CD4-positive, alpha-beta memory T cell (primary cell): ENCODE results near the gene OAT. TPM values are rescaled to one million over a fixed set of nuclear protein-coding genes. Genes with fewer than 3 reads are reported as not detected.

Source experiments
- CTCF ChIA-PET: fragments of 350-600 bp; sonication (Branson Sonifier 250); formaldehyde crosslinking; loops from one replicate; lab custom pipeline; 2021; ENCODE audit warnings: inconsistent platforms; ENCODE audit not compliant: partially characterized antibody; lab: Charles Lee
- POLR2A ChIA-PET: fragments of 350-600 bp; sonication (Branson Sonifier 250); formaldehyde crosslinking; loops from one replicate; lab custom pipeline; 2021; ENCODE audit not compliant: partially characterized antibody; lab: Charles Lee
- DNase-seq, 5 donors: peaks; one replicate each; pipeline versions ENCODE4 v3.0.0 to v3.0.0-alpha.2; 2020 to 2022; ENCODE audit warnings: mixed read lengths in 1 of 5
- H3K27ac ChIP-seq: one replicate; pipeline ENCODE4 v1.7.0; 2013; ENCODE audit warnings: low read depth, low read length
- H3K27me3 ChIP-seq: 2 replicates; pipeline ENCODE4 v1.7.0; 2013; ENCODE audit warnings: mild to moderate bottlenecking, low read length, moderate library complexity; ENCODE audit not compliant: insufficient read depth
- H3K36me3 ChIP-seq: 2 replicates; pipeline ENCODE4 v1.7.0; 2013; ENCODE audit warnings: mild to moderate bottlenecking, low read length, moderate library complexity; ENCODE audit not compliant: insufficient read depth
- H3K4me1 ChIP-seq: 2 replicates; pipeline ENCODE4 v1.7.0; 2013; ENCODE audit warnings: mild to moderate bottlenecking, low read length, moderate library complexity; ENCODE audit not compliant: insufficient read depth
- H3K4me3 ChIP-seq, 2 donors: one replicate each; pipeline ENCODE4 v1.7.0; 2013; ENCODE audit warnings: low read length in 2 of 2, mild to moderate bottlenecking in 1 of 2
- H3K9me3 ChIP-seq, 2 donors: one replicate each; pipeline ENCODE4 v1.7.0; 2013; ENCODE audit warnings: low read length in 2 of 2, control low read depth in 1 of 2; ENCODE audit not compliant: control insufficient read depth in 1 of 2
- H3K27ac Mint-ChIP-seq, 7 donors: one replicate each; pipeline ENCODE4 v1.8.0; 2020 to 2021; ENCODE audit warnings: mixed read lengths in 7 of 7, mild to moderate bottlenecking in 6 of 7, inconsistent platforms in 3 of 7, moderate library complexity in 3 of 7
- H3K27me3 Mint-ChIP-seq, 2 donors: one replicate each; pipeline ENCODE4 v1.8.0; 2020 to 2021; ENCODE audit warnings: mixed read lengths in 2 of 2
- H3K36me3 Mint-ChIP-seq, 2 donors: one replicate each; pipeline ENCODE4 v1.8.0; 2020 to 2021; ENCODE audit warnings: mixed read lengths in 2 of 2, inconsistent platforms in 1 of 2, mild to moderate bottlenecking in 1 of 2
- H3K4me1 Mint-ChIP-seq, 4 donors: one replicate each; pipeline ENCODE4 v1.8.0; 2020 to 2021; ENCODE audit warnings: mixed read lengths in 4 of 4, mild to moderate bottlenecking in 1 of 4
- H3K4me3 Mint-ChIP-seq, 8 donors: one replicate each; pipeline ENCODE4 v1.8.0; 2020 to 2021; ENCODE audit warnings: mixed read lengths in 8 of 8, mild to moderate bottlenecking in 7 of 8, moderate library complexity in 6 of 8, inconsistent platforms in 3 of 8
- H3K9me3 Mint-ChIP-seq, 8 donors: one replicate each; pipeline ENCODE4 v1.8.0; 2020 to 2021; ENCODE audit warnings: mixed read lengths in 8 of 8, mild to moderate bottlenecking in 5 of 8, inconsistent platforms in 3 of 8, moderate library complexity in 1 of 8
- intact Hi-C: fragments of 100-400 bp; cut with micrococcal nuclease; formaldehyde crosslinking; loops from one replicate; pipeline ENCODE4 v1.15.1; 2023
- polyA plus RNA-seq, 2 donors: library from polyadenylated mRNA; unstranded; fragments of 300-500 nt; fragmentation: Illumina TruSeq; gene quantifications; one replicate each; pipeline ENCODE4 v1.2.3, GENCODE V29; 2021
- total RNA-seq, 2 experiments: library from RNA; stranded (reverse); gene quantifications; one replicate each; pipeline ENCODE4 v1.2.3, GENCODE V29; 2021

Gene OAT
- total and polyA plus RNA-seq, 4 experiments from 2014 or later: 34.8 to 80.4 (median 51.0) TPM

- H3K9me3 Mint-ChIP-seq: no peaks in the 10 kb centered on the region
- H3K4me1 ChIP-seq: no peaks in the 10 kb centered on the region
- ChIA-PET CTCF (no interaction called here), POLR2A (no interaction called here)
- H3K9me3 ChIP-seq: no peaks in the 10 kb centered on the region
- H3K36me3 ChIP-seq: no peaks in the 10 kb centered on the region
- H3K27ac Mint-ChIP-seq: no peak overlapping the region
- DNase-seq: no peak
- no peaks in the 10 kb centered on the region for H3K27me3 ChIP-seq
- H3K4me1 Mint-ChIP-seq: no peaks in the 10 kb centered on the region
- H3K36me3 Mint-ChIP-seq: no peaks in the 10 kb centered on the region
- H3K4me3 ChIP-seq: no peak overlapping the region
- no peak overlapping the region for H3K27ac ChIP-seq
- peaks cover 6 to 8% of the 10 kb centered on the region in 2 donors for H3K27me3 Mint-ChIP-seq
- H3K4me3 Mint-ChIP-seq: no peak overlapping the region
- intact Hi-C loops: no loop called here
These were observed 11.4 kb upstream of the OAT start for GRCh38 chr10:124430077-124430476.

GRCh38 chr10:124429576-124429975, 10.9 kb upstream of the OAT start:
- Histone ChIP-seq H3K27ac (no peak overlapping the region), H3K9me3 (no peaks in the 10 kb centered on the region), H3K27me3 (no peaks in the 10 kb centered on the region), H3K4me3 (no peak overlapping the region), H3K4me1 (no peaks in the 10 kb centered on the region), H3K36me3 (no peaks in the 10 kb centered on the region)
- ChIA-PET CTCF (no interaction called here), POLR2A (no interaction called here)
- Mint-ChIP-seq H3K4me3 (no peak overlapping the region), H3K9me3 (no peaks in the 10 kb centered on the region), H3K36me3 (no peaks in the 10 kb centered on the region), H3K27ac (no peak overlapping the region), H3K4me1 (no peaks in the 10 kb centered on the region), H3K27me3 (peaks cover 6 to 8% of the 10 kb centered on the region in 2 donors)
- DNase-seq: no peak
- intact Hi-C loops: no loop called here

- Mint-ChIP-seq H3K27ac (no peak overlapping the region), H3K9me3 (no peaks in the 10 kb centered on the region), H3K4me1 (no peaks in the 10 kb centered on the region), H3K4me3 (no peak overlapping the region), H3K36me3 (no peaks in the 10 kb centered on the region), H3K27me3 (peaks cover 11 to 15% of the 10 kb centered on the region in 2 donors)
- no peaks in the 10 kb centered on the region for H3K27me3 ChIP-seq
- no peak for DNase-seq
- H3K4me1 ChIP-seq: no peaks in the 10 kb centered on the region
- POLR2A ChIA-PET: no interaction called here
- CTCF ChIA-PET: interaction anchor here (1.8 kb wide), 1 partner anchor 25 kb away, joined by 5 read pairs; no protein-coding TSS in a partner anchor
- H3K9me3 ChIP-seq: no peaks in the 10 kb centered on the region
- intact Hi-C loops: no loop called here
- no peak overlapping the region for H3K4me3 ChIP-seq
- no peaks in the 10 kb centered on the region for H3K36me3 ChIP-seq
- H3K27ac ChIP-seq: no peak overlapping the region
These were observed 9.6 kb upstream of the OAT start for GRCh38 chr10:124428207-124428777.

- no peaks in the 10 kb centered on the region for H3K9me3 ChIP-seq
- no peaks in the 10 kb centered on the region for H3K9me3 Mint-ChIP-seq
- H3K4me1 ChIP-seq: no peaks in the 10 kb centered on the region
- intact Hi-C loops: no loop called here
- no peaks in the 10 kb centered on the region for H3K4me1 Mint-ChIP-seq
- H3K27me3 ChIP-seq: no peaks in the 10 kb centered on the region
- no peak overlapping the region for H3K27ac Mint-ChIP-seq
- H3K36me3 Mint-ChIP-seq: no peaks in the 10 kb centered on the region
- ChIA-PET CTCF (no interaction called here), POLR2A (no interaction called here)
- H3K4me3 Mint-ChIP-seq: no peak overlapping the region
- H3K4me3 ChIP-seq: no peak overlapping the region
- no peak for DNase-seq
- H3K36me3 ChIP-seq: no peaks in the 10 kb centered on the region
- peaks cover 14 to 19% of the 10 kb centered on the region in 2 donors for H3K27me3 Mint-ChIP-seq
- H3K27ac ChIP-seq: no peak overlapping the region
These were observed 6.7 kb upstream of the OAT start for GRCh38 chr10:124425227-124425962.

GRCh38 chr10:124423813-124424212, 5.1 kb upstream of the OAT start:
- Mint-ChIP-seq H3K27me3 (peaks cover 14 to 15% of the 10 kb centered on the region in 2 donors), H3K4me3 (no peak overlapping the region), H3K9me3 (no peaks in the 10 kb centered on the region), H3K4me1 (peaks cover 1 to 4% (median 3%) of the 10 kb centered on the region in 4 donors), H3K36me3 (peaks cover 0 to under 1% of the 10 kb centered on the region in 2 donors), H3K27ac (no peak overlapping the region)
- Histone ChIP-seq H3K27ac (no peak overlapping the region), H3K4me1 (peaks cover 5% of the 10 kb centered on the region), H3K36me3 (no peaks in the 10 kb centered on the region), H3K9me3 (no peaks in the 10 kb centered on the region), H3K4me3 (no peak overlapping the region), H3K27me3 (no peaks in the 10 kb centered on the region)
- intact Hi-C loops: no loop called here
- ChIA-PET POLR2A (no interaction called here), CTCF (interaction anchor here (0.9 to 1.5 kb wide), 3 partner anchors 10 to 35 kb away, joined by 3 to 4 read pairs (median 3); no protein-coding TSS in a partner anchor)
- DNase-seq: no peak

GRCh38 chr10:124422742-124423141, 4.0 kb upstream of the OAT start:
- DNase-seq: no peak
- CTCF ChIA-PET: interaction anchor here (1.0 to 1.3 kb wide), 2 partner anchors 19 to 39 kb away, joined by 3 read pairs; partner anchors contain the start of gene LHPP
- POLR2A ChIA-PET: no interaction called here

GRCh38 chr10:124420254-124420653, 1.5 kb upstream of the OAT start:
- H3K4me1 ChIP-seq: peaks cover 13% of the 10 kb centered on the region
- H3K27ac Mint-ChIP-seq: peak overlapping the region in 2 of 7 donors; percentile 35 to 42
- CTCF ChIA-PET: interaction anchor here (4.7 kb wide), 1 partner anchor 31 kb away, joined by 22 read pairs; no protein-coding TSS in a partner anchor

More at GRCh38 chr10:124422742-124423141, 4.0 kb upstream of the OAT start:
- intact Hi-C loops: no loop called here
- Mint-ChIP-seq H3K4me3 (no peak overlapping the region), H3K27ac (no peak overlapping the region), H3K36me3 (peaks cover 0 to 3% of the 10 kb centered on the region in 2 donors), H3K27me3 (peaks cover 14 to 15% of the 10 kb centered on the region in 2 donors), H3K9me3 (no peaks in the 10 kb centered on the region), H3K4me1 (peaks cover 2 to 9% (median 7%) of the 10 kb centered on the region in 4 donors)
- Histone ChIP-seq H3K4me3 (no peak overlapping the region), H3K4me1 (peaks cover 9% of the 10 kb centered on the region), H3K27ac (no peak overlapping the region), H3K27me3 (no peaks in the 10 kb centered on the region), H3K36me3 (no peaks in the 10 kb centered on the region), H3K9me3 (no peaks in the 10 kb centered on the region)

More at GRCh38 chr10:124420254-124420653, 1.5 kb upstream of the OAT start:
- no peaks in the 10 kb centered on the region for H3K9me3 ChIP-seq
- intact Hi-C loops: no loop called here
- peaks cover 0 to 3% of the 10 kb centered on the region in 2 donors for H3K36me3 Mint-ChIP-seq
- peak overlapping the region in 3 of 8 donors; percentile 15 to 55 (median 27) for H3K4me3 Mint-ChIP-seq
- H3K9me3 Mint-ChIP-seq: no peaks in the 10 kb centered on the region
- no peaks in the 10 kb centered on the region for H3K27me3 ChIP-seq
- POLR2A ChIA-PET: interaction anchor here (2.9 kb wide), 1 partner anchor 16 kb away, joined by 12 read pairs; no protein-coding TSS in a partner anchor
- H3K27ac ChIP-seq: no peak overlapping the region
- H3K4me1 Mint-ChIP-seq: peaks cover 4 to 33% (median 20%) of the 10 kb centered on the region in 4 donors
- no peak for DNase-seq
- H3K4me3 ChIP-seq: no peak overlapping the region
- peaks cover 9 to 14% of the 10 kb centered on the region in 2 donors for H3K27me3 Mint-ChIP-seq
- H3K36me3 ChIP-seq: no peaks in the 10 kb centered on the region
